SK-N-MC (cell line): ENCODE results near the gene HPS4.

Source experiments
- EZH2 ChIP-seq: fragments of 200-600 bp; sonication (generic); IDR thresholded peaks from one replicate; pipeline ENCODE4 v1.6.1; 2017; ENCODE audit warnings: antibody characterized with exemption
- FOXP2 ChIP-seq: optimal IDR thresholded peaks from 2 replicates; pipeline ENCODE3; 2011; ENCODE audit warnings: mild to moderate bottlenecking, moderate library complexity; ENCODE audit not compliant: insufficient read depth; ENCODE audit errors: extremely low read length, control extremely low read depth
- POLR2AphosphoS5 ChIP-seq: IDR thresholded peaks from 2 replicates; pipeline ENCODE4 v1.6.1; 2012; ENCODE audit warnings: mild to moderate bottlenecking, low read depth, low read length, borderline replicate concordance

GRCh38 chr22:26463688-26464087 is 19.9 kb downstream of the HPS4 start:
- TF ChIP-seq POLR2AphosphoS5 (no peak), EZH2 (no peak), FOXP2 (no peak)
